GM21381 (cell line): ENCODE results near the gene HMSD.

Source experiments
- ATAC-seq: cut with Tn5 transposase; IDR thresholded peaks from one replicate; pipeline ENCODE4 v1.9.1; 2021; ENCODE audit warnings: mild to moderate bottlenecking, moderate library complexity; ENCODE audit not compliant: unreplicated experiment

Gene HMSD

GRCh38 chr18:63987743-63988142 lies 38.6 kb downstream of the HMSD start:
- no peak for ATAC-seq

- no peak for ATAC-seq
Measured at GRCh38 chr18:63992751-63993150, 43.6 kb downstream of the HMSD start.

GRCh38 chr18:63994783-63995399 lies 45.8 kb downstream of the HMSD start:
- no peak for ATAC-seq

GRCh38 chr18:63997041-63997440 lies 47.9 kb downstream of the HMSD start:
- no peak for ATAC-seq

- ATAC-seq, result no peak
Measured at GRCh38 chr18:63997606-63998005, 48.5 kb downstream of the HMSD start.

- ATAC-seq, result no peak
Measured at GRCh38 chr18:63999871-64000270, 50.8 kb downstream of the HMSD start.

GRCh38 chr18:64002581-64002980 lies 53.5 kb downstream of the HMSD start:
- ATAC-seq, result no peak

GRCh38 chr18:64009305-64009704 lies 60.2 kb downstream of the HMSD start:
- no peak for ATAC-seq
